Measurements from ENCODE around the gene ALDH3B2.
"Not testable (repeated sequence)": the region's sequence is repeated elsewhere in the genome, so short reads cannot be mapped to it uniquely, and the experiment has no call there.

DNA sequence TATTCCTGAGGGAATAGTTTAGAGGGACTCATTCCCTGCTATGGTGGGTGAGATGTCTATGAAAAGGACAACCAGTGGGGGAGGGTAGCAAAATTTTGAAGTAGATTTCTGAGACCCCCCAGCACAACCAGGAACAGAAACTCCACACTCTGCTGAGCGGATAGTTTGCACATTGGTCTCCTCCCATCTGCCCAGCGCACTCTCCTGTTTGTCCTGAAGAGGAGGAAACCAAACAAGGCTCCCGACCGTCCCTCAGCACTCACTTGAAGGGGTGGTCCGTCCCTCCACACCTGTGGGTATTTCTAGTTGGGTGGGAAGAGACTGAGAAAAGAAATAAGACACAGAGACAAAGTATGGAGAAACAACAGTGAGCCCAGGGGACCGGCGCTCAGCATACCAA is 41.8 kb upstream of the ALDH3B2 start:
- TF ChIP-seq CTCF (IDR thresholded peaks at IDR 0.05); TCF7L2 (IDR thresholded peaks at IDR 0.05; ENCODE audit: low read depth, low read length); POLR2AphosphoS5 (IDR thresholded peaks at IDR 0.05; ENCODE audit: low read depth, low read length); REST (IDR thresholded peaks at IDR 0.05; ENCODE audit: insufficient read depth in 1 of 2, low read depth in 2 of 2, low read length in 1 of 2); SIN3A (IDR thresholded peaks at IDR 0.05; ENCODE audit: borderline replicate concordance, insufficient read depth, low read depth, low read length): not testable (repeated sequence)

Measured in Panc1 (cell line).